ENCODE measurements around the gene LIPA.
"Not testable (repeated sequence)": the region's sequence is repeated elsewhere in the genome, so short reads cannot be mapped to it uniquely, and the experiment has no call there.

DNA sequence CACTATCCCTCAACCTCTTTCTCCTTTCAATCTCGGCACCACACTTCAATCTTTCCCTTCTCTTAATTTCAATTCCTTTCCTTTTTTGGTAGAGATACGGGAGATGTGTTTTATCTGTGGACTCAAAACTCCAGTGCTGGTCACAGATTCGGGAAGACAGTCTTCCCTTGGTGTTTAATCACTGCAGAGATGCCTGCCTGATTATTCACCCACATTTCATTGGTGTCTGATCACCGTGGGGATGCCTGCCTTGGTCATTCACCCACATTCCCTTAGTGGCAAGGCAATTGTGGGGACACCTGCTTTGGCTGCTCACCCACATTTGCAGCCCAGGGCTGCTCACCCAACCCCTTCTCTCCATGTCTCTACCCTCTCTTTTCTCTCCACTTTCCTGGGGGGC, 33.7 kb upstream of the LIPA start:
- TF ChIP-seq, protein P1, sequence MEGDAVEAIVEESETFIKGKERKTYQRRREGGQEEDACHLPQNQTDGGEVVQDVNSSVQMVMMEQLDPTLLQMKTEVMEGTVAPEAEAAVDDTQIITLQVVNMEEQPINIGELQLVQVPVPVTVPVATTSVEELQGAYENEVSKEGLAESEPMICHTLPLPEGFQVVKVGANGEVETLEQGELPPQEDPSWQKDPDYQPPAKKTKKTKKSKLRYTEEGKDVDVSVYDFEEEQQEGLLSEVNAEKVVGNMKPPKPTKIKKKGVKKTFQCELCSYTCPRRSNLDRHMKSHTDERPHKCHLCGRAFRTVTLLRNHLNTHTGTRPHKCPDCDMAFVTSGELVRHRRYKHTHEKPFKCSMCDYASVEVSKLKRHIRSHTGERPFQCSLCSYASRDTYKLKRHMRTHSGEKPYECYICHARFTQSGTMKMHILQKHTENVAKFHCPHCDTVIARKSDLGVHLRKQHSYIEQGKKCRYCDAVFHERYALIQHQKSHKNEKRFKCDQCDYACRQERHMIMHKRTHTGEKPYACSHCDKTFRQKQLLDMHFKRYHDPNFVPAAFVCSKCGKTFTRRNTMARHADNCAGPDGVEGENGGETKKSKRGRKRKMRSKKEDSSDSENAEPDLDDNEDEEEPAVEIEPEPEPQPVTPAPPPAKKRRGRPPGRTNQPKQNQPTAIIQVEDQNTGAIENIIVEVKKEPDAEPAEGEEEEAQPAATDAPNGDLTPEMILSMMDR (IDR thresholded peaks at IDR 0.05; ENCODE audit: low read depth, low read length): not testable (repeated sequence)
- not testable (repeated sequence) for TF ChIP-seq EZH2phosphoT487 (IDR thresholded peaks at IDR 0.05; ENCODE audit: low read depth)
